NCI-H460 (cell line): ENCODE data around the gene MGAT4B. TPM values are rescaled to one million over a fixed set of nuclear protein-coding genes. Genes with fewer than 3 reads are reported as not detected.
A peak's percentile ranks its signal among the peaks of the same experiment; 100 is the strongest.

Experiments used
- DNase-seq: peaks from one replicate; pipeline ENCODE4 v3.0.0-alpha.2; 2016; ENCODE audit warnings: low read depth; ENCODE audit errors: extremely low read depth
- total RNA-seq: library from RNA; depleted of rRNA; stranded (reverse); fragments of >200 nt; shearing (Covaris generic); gene quantifications from 2 replicates; pipeline ENCODE4 v1.2.3, GENCODE V29; 2014

MGAT4B gene
- total RNA-seq, 1 experiment from 2014 or later = 101 TPM

GRCh38 chr5:179776411-179776938 is 30.2 kb downstream of the MGAT4B start:
- no peak for DNase-seq

DNA sequence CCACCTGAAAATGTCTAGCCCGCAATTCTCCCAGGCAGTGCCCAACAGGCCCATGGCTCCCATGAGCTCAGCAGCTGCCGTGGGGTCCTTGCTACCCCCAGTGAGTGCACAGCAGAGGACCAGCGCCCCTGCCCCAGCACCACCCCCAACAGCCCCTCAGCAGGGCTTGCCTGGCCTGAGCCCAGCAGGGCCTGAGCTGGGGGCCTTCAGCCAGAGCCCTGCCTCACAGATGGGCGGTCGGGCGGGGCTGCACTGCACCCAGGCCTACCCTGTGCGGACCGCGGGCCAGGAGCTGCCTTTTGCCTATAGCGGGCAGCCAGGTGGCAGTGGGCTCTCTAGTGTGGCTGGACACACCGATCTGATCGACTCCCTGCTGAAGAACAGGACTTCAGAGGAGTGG is 32.2 kb downstream of the MGAT4B start:
- DNase-seq = no peak

DNA sequence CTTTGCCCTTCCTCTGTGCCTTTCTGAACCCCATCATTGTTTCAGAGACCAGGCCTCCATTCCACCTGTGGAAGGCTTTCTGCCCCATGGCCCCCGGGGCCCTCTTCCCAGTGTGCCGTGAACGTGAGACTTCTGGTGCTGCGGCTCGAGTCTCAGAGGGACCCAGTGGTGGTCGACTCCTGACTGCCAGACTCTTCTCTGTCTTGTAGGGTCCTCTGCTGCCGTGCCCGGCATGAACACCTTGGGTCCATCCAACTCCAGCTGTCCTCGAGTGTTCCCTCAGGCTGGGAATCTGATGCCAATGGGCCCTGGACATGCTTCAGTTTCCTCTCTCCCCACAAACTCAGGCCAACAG is 33.0 kb downstream of the MGAT4B start:
- DNase-seq = no peak

- no peak for DNase-seq
Measured at GRCh38 chr5:179772351-179772750, 34.3 kb downstream of the MGAT4B start.

DNA sequence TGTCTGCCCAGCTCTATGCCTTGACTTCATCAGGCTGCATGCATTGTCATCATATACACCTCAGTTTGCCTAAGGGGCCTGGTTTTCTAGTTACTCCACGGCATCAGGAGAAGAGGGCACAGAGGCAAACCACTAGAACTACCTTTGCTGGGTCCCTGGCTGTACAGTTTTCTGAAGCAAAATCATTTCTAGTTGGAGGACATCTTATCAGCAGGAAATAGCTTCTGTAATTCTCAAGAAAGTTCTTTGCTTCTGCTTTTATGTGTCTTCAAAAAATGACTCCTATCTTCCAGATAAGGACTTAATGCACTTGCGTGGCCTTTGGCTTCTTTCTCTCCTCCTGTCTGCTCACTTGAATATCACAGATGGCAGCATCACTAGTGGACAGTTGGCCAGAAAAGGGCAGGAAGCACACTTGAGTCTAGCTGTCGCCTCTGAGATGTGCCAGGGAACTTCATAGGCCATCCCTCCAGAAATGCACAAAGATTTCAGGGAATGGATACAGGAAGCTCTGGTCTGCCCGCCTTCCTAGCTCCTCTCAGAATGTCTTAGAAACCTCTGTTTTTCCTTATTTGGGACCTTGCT is 35.3 kb downstream of the MGAT4B start:
- DNase-seq = no peak

DNA sequence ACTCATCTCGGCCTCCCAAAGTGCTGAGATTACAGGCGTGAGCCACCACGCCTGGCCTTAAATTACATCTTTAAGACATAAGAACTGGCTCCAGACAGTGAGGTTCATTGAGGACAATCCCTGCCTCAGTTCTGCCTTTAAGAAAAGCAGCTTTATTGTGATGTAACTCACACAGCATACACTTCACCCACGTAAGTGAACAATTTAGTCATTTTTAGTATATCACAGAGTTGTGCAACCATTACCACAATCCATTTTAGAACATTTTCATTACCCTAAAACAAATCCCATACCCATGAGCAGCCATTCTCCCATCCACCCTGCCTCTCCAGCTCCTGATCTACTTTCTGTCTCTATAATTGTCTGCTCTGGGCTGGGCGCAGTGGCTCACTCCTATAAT is 36.9 kb downstream of the MGAT4B start:
- DNase-seq = no peak

GRCh38 chr5:179769271-179769670 is 37.4 kb downstream of the MGAT4B start:
- DNase-seq = no peak

DNA sequence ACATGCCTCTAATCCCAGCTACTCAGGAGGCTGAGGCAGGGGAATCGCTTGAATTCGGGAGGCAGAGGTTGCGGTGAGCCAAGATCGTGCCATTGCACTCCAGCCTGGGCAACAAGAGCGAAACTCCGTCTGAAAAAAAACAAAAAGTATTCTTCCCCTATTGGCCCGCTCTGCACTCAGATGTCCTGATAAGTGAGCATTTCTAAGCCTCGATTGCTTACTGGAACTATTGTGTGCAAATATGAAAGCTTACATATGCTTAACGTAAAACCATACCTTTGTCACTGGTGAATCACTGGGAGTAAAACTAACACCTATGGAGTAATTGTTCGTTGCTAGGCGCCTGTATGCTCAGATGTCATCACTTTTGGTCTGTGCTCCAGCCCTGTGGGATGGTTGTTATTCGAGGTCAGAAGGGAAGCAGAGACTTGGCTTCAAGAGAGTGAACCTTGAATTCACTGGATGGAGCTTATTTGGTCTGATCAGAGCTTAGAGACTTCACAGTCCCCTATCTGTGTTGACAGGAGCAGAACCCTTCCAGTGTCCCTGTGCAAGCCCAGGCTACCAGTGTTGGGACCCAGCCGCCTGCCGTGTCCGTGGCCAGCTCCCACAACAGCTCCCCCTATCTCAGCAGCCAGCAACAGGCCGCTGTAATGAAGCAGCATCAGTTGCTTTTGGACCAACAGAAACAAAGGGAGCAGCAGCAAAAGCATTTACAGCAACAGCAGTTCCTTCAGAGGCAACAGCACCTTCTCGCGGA is 38.2 kb downstream of the MGAT4B start:
- DNase-seq = no peak

DNA sequence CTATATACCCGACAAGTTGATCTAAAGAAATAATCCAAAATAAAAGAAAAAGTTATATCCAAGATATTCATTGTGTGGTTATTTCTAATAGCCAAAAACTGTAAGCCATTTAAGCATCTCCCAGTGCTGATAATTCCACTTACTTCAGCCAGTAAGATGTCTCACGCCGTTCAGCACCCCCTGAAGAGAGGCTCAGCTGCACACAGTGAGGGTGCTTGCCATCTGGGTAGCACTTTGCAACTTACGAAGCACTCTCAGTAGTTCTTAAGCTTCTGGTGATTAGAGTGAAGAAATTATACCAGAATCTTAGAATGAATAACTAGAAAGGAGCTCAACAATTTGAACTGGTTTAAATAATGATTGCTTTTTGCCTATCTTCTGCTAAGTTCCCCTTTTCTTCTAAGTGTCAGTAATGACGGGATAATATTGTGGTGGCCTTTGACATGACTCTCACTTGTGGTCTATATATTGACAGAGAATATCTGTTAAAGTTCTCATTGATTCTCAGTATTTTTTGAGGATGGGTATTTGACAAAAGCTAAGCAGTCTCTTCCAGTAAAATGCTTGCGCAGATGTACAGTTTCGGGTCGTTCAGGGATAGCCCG is 39.1 kb downstream of the MGAT4B start:
- DNase-seq = no peak

- no peak for DNase-seq
Measured at GRCh38 chr5:179766726-179767455, 39.8 kb downstream of the MGAT4B start.

DNA sequence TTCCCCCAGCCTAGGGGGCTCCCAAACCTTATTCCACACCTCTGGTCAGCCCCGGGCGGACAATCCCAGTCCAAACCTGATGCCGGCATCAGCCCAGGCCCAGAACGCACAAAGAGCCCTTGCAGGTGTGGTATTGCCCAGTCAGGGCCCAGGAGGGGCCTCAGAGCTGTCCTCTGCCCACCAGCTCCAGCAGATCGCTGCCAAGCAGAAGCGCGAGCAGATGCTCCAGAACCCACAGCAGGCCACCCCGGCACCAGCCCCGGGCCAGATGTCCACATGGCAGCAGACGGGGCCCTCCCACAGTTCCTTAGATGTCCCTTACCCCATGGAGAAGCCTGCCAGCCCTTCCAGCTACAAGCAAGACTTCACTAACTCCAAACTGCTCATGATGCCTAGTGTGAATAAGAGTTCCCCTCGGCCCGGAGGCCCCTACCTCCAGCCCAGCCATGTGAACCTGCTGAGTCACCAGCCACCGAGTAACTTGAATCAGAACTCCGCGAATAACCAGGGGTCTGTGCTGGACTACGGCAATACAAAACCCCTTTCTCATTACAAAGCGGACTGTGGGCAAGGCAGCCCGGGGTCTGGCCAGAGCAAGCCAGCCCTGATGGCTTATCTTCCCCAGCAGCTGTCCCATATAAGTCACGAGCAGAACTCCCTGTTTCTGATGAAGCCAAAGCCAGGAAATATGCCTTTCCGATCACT is 40.5 kb downstream of the MGAT4B start:
- DNase-seq = no peak

GRCh38 chr5:179765400-179765799 is 41.3 kb downstream of the MGAT4B start:
- no peak for DNase-seq

- DNase-seq = no peak
Measured at GRCh38 chr5:179764056-179764455, 42.6 kb downstream of the MGAT4B start.

GRCh38 chr5:179763215-179763945 is 43.3 kb downstream of the MGAT4B start:
- DNase-seq = peak; percentile 61

GRCh38 chr5:179762781-179763176 is 43.9 kb downstream of the MGAT4B start:
- DNase-seq = peak; percentile 5

- no peak for DNase-seq
Measured at GRCh38 chr5:179762079-179762780, 44.4 kb downstream of the MGAT4B start.

GRCh38 chr5:179759581-179760551 is 46.8 kb downstream of the MGAT4B start:
- no peak for DNase-seq

DNA sequence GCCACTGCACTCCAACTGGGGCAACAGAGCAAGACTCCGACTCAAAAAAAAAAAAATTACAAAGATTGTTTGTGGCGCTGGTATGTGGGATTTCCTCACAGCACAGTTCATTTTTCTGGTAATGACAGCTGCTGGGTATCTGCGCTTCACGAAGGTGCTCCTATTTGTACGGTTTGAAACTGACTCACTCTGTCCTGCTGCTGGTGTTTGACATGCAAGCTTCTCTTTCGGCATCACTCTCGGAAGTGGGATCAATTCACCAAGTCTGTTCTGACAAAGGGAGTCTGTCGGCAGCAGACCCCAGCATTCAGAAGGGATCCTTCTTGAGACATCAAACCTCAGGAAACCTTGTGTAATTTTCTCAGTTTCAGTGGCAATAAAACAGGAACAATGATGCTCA is 47.7 kb downstream of the MGAT4B start:
- DNase-seq = no peak
